ENCODE measurements around the gene RUNDC1. TPM values are rescaled to one million over a fixed set of nuclear protein-coding genes. Genes with fewer than 3 reads are reported as not detected.

RUNDC1 gene
- total and polyA plus RNA-seq, 2 of the 8 experiments (the other 6 are each of a cell fraction or from before 2014, with no cell fraction given), result 7.9 to 11.9 TPM

- Histone ChIP-seq H3K79me1 (ENCODE audit: low read depth, low read length) (no peaks in the 10 kb centered on the region), H2BK120ac (replicated peaks; ENCODE audit: low read depth, low read length) (peak overlapping the region; percentile 26), H3K4ac (replicated peaks; ENCODE audit: insufficient read length, low read depth, low read length) (peak overlapping the region; percentile 59), H3K27me3 (replicated peaks in 1 of 4; ENCODE audit: control insufficient read depth in 3 of 4, extremely low read depth in 1 of 4, insufficient read depth in 3 of 4, low read length in 3 of 4) (no peaks in the 10 kb centered on the region), H3K56ac (replicated peaks; ENCODE audit: insufficient read length, low read depth, low read length) (no peak overlapping the region), H3K9me3 (ENCODE audit: insufficient read depth in 2 of 2, low read depth in 1 of 2, low read length in 1 of 2) (no peaks in the 10 kb centered on the region), H4K5ac (ENCODE audit: insufficient read length, low read depth, low read length) (peak overlapping the region; percentile 90), H3K18ac (ENCODE audit: extremely low read depth, low read length) (peak overlapping the region; percentile 72), H3K79me2 (ENCODE audit: control insufficient read depth in 1 of 2, insufficient read depth in 2 of 2, low read length in 2 of 2) (no peaks in the 10 kb centered on the region), H2BK5ac (ENCODE audit: low read depth, low read length) (peak overlapping the region; percentile 50; the same call in 1 of the 2 replicates), H4K20me1 (replicated peaks in 1 of 2; ENCODE audit: control insufficient read depth in 1 of 2, insufficient read depth in 2 of 2, low read length in 2 of 2) (no peaks in the 10 kb centered on the region), H3K4me2 (ENCODE audit: insufficient read depth in 1 of 2, low read depth in 2 of 2, low read length in 2 of 2) (peak overlapping the region; percentile 64 to 82), H3K23ac (ENCODE audit: insufficient read length) (peak overlapping the region; percentile 22), H4K91ac (replicated peaks; ENCODE audit: insufficient read length, low read length) (peak overlapping the region; percentile 78), H2BK20ac (ENCODE audit: low read length) (peak overlapping the region; percentile 88), H2BK12ac (ENCODE audit: low read depth, low read length) (peak overlapping the region; percentile 40; the same call in 1 of the 2 replicates), H3K23me2 (ENCODE audit: low read depth, low read length) (peaks cover 2% of the 10 kb centered on the region; the same call in 1 of the 2 replicates), H2AFZ (ENCODE audit: low read length) (0 out of 2 replicates have a peak overlapping the region, but pooled peaks have one; percentile 15), H3K27ac (ENCODE audit: low read depth, low read length) (peak overlapping the region; percentile 64), H3K36me3 (ENCODE audit: control insufficient read depth in 2 of 4, insufficient read depth in 4 of 4, low read length in 3 of 4) (peaks cover 0 to 5% (median 0%) of the 10 kb centered on the region in 4 experiments; a peak in 1 of 8 replicates), H4K8ac (ENCODE audit: extremely low read depth, insufficient read depth, low read length) (peak overlapping the region; percentile 68; the same call in 1 of the 2 replicates), H3K4me1 (replicated peaks in 1 of 4; ENCODE audit: control insufficient read depth in 3 of 4, insufficient read depth in 4 of 4, low read length in 3 of 4) (peaks cover 14 to 30% (median 25%) of the 10 kb centered on the region in 4 experiments), H2AK5ac (ENCODE audit: low read depth, low read length) (no peak overlapping the region), H2BK15ac (ENCODE audit: low read length) (peak overlapping the region; percentile 13; the same call in 1 of the 2 replicates), H3K9ac (replicated peaks in 1 of 4; ENCODE audit: extremely low read depth in 1 of 4, low read depth in 3 of 4, low read length in 3 of 4) (peak overlapping the region in 1 of 4 experiments; percentile 48; a peak in 3 of 7 replicates), H3K4me3 (ENCODE audit: extremely low read depth in 1 of 4, insufficient read depth in 2 of 4, low read depth in 3 of 4, low read length in 4 of 4) (peak overlapping the region in 3 of 4 experiments; percentile 6 to 48 (median 14); a peak in 4 of 8 replicates), H3K14ac (ENCODE audit: insufficient read length) (no peak overlapping the region)
- CTCF ChIA-PET (ENCODE audit: partially characterized antibody), result interaction anchor here (0.5 to 5.0 kb wide), 10 partner anchors 8 to 330 kb away, joined by 3 to 26 read pairs (median 4); partner anchors contain the start of genes RND2 and RPL27
- POLR2A ChIA-PET (ENCODE audit: partially characterized antibody), result interaction anchor here (0.8 to 3.4 kb wide), 12 partner anchors 9 to 281 kb away, joined by 3 to 12 read pairs (median 4); partner anchors contain the start of genes BRCA1, RPL27 and VAT1
- FAIRE-seq (no peak), DNase-seq (ENCODE audit: low read depth in 1 of 2, low spot score in 2 of 2) (no peak)
- WGBS, 2 experiments (ENCODE audit: extremely low coverage in 1 of 2, insufficient coverage in 1 of 2, insufficient read length in 1 of 2, insufficient replicate concordance in 2 of 2, low coverage in 1 of 2, low lambda C conversion rate in 2 of 2, missing lambda C conversion rate in 1 of 2), result 33% methylated on average over 12 of the region's 12 CpGs; no CpG with 5 or more reads in 1 of the 2 experiments
- TF ChIP-seq SP1 (IDR thresholded peaks at IDR 0.05; ENCODE audit: low read depth, low read length) (peak; percentile 40; the same call in 1 of the 2 replicates), RBBP5 (IDR thresholded peaks at IDR 0.05; ENCODE audit: borderline replicate concordance, low read depth, low read length) (peak; percentile 64; the same call in 1 of the 2 replicates), TCF12 (IDR thresholded peaks at IDR 0.05; ENCODE audit: low read depth, low read length) (no peak), ASH2L (IDR thresholded peaks at IDR 0.05; ENCODE audit: low read length) (peak; percentile 80), MAX (IDR thresholded peaks at IDR 0.05) (no peak)
Measured at GRCh38 chr17:43033948-43034881, 53.9 kb downstream of the RUNDC1 start.
